HG02759 (cell line): ENCODE measurements around the gene FLOT1.

Experiments used
- ATAC-seq: cut with Tn5 transposase; IDR thresholded peaks from one replicate; pipeline ENCODE4 v1.9.1; 2021; ENCODE audit warnings: mild to moderate bottlenecking, moderate library complexity; ENCODE audit not compliant: unreplicated experiment

The FLOT1 gene

DNA sequence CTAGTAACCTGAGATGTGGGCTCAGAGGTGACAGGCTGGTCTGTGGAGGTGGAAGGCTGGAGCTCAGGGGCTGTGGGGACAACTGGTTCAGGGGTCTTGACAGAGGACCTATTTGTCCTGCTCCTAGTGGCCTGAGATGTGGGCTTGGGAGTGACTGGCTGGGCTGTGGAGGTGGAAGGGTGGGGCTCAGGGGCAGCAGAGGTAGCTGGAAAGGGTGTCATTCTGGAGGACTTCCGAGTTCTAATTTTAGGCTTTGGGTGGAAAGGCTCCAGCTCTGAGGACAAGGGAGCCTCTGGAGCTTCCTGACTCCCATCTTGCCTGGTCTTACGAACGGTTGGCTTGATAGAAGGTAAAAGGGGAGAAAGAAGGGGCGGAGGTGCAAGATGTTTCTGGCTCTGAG is 36.9 kb downstream of the FLOT1 start:
- ATAC-seq: no peak

DNA sequence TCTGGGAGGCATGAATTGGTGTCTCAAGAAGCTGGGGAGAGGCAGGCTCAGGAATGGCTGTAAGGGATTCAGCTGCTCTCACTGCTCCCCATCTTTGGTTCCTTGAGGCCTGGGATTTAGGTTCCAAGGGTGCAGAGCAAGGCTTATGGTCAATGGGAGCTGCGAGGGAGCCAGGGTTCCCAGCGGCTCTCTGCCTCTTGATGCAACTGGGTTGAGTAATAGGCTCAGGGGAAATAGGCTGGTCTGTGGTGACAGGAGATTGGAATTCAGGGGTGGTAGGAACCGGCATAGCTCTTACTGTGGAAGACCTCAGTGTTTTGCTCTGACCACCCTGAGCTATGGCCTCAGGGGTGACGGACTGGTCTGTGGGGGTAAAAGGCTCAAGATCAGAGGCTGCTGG is 38.7 kb downstream of the FLOT1 start:
- no peak for ATAC-seq

DNA sequence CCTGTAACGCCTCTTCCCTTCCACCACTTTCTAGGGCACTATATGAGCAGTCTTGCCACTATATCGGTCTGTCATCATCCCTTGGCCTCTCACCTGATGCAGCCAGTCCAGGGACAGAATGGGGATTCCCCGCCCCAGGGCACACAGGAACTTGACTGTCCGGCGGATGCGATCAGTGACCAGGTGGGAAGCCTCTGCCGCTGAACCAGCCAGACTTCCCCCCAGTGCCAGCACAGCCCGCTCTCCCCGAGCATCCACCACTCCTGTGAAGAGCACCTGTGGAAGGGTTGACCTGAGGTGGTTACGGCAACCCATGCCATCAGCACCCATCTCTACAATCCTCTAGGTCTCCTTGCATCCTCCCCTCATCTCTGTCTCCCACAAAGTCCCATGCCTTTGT is 39.5 kb downstream of the FLOT1 start:
- ATAC-seq: no peak

DNA sequence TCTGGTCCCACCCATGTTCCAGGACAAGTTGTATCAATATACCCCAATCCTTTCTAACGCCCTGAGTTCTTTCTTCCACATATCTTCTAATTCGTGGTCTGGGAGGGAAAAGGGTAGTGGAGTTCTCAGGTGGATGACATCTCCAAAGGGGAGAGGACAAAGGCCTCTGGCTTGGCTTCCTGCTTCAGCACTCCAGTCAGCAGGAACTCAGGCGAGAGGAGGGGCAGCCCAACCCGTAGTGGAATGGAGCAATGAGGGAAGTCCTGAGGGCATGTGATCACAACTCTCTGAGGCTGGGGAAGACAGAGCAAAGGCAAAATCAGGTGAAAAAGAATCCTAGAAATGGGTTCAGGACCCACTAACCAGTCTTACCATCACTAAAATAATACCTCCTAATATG is 42.1 kb downstream of the FLOT1 start:
- no peak for ATAC-seq

DNA sequence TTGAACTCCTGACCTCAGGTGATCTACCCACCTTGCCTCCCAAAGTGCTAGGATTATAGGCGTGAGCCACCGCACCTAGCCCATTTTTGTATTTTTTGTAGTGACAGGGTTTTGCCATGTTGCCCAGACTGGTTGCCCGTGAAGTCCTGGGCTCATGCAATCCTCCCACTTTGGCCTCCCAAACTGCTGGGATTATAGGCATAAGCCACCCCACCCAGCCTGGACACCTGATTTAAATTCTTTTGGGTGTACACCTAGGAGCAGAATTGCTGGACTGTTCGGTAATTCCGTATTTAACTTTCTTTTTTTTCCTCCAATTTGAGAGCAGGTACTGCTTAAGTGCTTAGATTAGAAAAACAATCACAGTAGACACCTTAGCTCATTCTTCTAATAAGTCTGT is 46.1 kb downstream of the FLOT1 start:
- ATAC-seq: no peak

DNA sequence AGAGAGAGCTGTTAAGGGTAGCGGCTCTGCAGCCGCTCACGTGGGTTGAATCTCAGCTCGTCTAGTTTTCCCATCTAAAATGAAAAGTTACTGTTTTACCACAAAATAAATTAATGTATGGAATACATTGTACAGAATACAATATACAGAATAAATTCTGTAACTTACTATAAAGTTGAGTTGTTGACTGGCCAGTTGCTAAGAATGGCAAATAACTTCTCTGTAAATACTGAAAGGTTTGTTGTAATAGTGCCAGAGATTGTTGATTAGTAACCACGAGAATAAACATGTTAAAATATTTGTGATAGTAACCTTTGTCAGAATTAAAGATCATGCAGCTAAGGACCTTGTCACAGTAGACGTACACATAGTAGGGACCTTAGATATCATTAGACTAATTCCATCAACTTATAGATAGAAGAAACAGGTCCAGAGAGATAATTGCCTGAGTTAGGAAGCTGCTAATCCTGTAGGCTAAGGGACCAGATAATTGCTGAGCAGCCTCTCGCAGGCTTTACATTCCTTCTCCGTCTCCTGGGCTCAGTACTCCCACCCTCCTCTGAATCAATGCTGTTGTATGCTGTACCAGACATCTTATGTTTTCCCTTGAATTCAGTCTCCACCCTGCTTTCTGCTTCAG is 51.2 kb downstream of the FLOT1 start:
- ATAC-seq: no peak

DNA sequence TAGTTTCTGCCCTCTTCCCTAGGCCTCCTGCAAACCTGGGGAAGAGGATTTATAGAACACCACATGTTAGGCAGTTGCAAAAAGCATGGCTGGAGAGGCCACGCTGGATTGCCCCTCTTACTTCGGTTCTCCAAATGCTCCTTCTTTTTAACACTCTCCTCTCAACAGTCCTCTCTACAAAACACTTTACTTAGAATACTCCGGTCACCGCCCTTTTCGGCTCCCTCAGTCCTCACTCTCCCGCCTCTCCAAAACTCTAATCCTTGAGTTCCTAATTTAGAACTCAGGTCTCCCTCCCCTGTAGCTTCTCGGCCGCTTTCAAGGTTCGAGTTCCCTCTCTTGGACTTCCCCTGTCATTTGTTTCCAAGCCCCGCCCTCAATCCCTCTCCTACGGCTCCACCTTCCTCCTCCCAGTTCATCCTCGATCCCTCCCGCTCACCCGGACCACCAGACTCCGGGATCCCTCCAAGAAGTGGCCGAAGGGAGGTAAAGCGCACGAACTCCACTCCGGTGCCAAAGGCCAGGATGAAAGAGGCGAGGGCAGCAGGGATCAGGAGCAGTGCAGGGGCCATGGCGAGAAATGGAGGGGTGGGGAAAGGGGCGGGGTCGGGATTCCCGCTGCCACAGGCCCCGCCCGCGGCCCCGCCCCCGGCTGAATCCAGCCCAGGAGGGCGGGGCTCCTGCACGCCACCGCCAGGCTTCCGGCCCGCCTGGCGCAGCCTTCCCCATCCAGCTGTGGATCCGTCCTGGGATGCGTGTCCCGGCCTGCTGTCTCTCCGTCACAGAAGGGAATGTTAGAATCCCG is 51.9 kb downstream of the FLOT1 start, which contains the start of gene NRM:
Gene NRM (minus strand): TSS at position 582 of the 805 bp plus-strand sequence. CDS start 10 bp downstream, at position 572.
- ATAC-seq: peak; percentile 41

DNA sequence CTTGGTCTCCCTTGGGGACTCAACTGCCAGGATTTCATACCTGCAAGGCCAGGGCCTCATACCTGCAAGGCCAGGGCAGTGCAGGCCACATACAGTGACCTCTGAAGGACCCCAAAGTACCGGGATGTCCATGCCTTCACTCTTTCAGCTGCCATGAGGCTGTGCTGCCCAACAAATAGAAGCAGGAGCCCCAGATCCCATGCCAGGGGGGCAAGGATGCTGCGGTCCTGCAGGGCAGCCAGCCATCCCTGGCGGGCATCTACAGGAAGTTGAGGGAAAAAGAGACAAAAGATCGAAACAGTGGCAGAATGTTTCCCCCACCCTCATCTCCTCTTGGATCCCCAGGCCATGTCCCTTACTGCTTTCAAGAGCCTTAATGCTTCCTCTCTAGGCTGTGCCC is 52.5 kb downstream of the FLOT1 start:
- ATAC-seq: no peak

DNA sequence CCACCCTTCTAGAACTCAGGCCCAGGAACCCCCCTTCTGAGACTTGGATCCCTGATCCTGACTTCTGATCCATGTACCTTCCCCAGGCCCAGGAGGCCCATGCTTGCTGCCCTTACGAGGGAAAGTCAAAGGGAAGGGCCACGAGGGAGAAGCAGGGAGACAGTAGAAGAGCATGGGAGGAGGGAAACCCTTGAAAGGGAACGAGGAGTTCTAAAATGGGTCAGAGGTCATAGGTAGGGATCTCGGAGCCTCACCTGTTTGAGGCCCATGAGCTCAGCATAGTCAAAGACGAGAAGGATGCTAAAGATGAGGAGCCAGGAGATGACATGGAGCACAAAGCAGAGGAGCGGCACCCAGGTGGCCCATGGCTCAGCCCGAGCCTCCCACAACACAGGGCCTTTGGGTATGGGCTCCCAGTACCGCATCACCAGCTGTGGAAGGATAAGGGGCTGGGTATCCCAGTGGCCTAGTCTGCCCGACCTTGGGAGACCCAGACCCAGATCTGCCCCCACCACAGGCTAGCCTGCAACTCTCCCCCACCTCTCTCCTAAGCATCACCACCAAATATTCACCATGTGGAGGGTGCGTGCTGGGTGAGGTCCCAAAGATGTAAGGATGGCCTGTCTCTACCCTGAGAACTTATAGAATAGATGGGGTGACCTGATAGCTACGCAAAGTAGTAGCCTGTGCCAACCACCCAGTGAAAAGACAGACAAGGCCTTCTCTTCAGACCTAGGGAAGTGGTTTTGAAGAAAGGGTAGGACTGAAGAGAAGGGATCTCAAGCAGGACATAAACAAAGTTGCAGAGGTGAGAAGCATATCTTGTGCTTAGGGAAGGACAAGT is 53.2 kb downstream of the FLOT1 start:
- no peak for ATAC-seq

DNA sequence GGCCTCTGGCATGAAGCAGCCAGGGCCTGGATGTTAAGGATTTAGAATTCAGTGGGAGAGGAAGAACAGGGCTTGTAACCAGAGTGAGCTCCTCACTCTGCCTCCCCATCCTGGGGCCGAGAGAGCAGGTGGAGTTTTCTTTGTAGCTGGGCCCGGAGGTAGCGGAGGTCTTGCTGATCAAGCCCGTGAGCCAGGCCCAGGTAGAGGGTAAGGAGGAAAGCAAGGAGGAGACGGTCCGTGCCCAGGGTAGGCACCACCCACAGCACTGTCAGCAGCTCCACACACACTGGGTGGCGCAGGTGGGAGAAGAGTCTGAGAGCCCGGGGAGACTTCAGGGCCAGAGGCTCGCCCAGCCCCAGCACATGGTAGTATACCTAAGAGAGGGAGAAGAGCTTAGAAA is 53.9 kb downstream of the FLOT1 start:
- ATAC-seq: no peak

DNA sequence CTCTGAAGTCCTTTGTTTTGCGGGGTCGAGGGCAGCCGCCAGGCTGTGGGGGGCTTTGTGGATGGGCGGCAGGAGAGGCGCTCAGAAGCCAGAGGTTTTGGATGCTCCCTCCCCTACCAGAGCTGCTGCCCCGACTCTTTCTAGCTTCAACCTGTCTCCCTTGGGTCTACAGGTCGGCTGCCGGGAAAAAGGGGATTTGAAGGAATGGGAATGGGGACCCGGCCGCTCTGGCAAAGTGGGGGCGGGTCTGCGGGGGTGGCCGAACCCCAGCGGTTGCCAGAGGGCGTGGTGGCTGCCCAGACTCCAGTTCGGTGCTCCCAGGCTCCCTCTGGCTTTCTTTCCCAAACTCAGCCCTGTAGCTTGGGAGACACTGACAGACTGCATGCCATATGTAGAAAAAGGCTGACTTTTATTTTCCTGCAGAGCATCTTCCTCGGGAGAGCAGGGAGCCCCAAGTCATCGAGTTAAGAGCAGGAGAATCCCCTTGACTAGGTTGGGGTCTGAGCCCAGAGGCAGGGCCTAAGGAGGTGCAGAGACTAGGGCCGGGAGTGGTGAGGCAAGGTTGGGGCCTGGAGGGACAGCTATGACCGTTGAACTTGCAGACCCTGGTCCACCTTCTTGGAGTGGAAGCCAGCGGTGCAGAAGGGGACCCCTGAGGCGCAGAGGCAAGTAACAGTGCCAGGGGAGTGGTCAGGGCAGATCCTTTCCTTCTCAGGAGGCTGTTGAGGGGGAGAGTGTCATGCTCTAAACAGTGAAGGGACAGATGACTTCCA is 54.6 kb downstream of the FLOT1 start:
- ATAC-seq: no peak

DNA sequence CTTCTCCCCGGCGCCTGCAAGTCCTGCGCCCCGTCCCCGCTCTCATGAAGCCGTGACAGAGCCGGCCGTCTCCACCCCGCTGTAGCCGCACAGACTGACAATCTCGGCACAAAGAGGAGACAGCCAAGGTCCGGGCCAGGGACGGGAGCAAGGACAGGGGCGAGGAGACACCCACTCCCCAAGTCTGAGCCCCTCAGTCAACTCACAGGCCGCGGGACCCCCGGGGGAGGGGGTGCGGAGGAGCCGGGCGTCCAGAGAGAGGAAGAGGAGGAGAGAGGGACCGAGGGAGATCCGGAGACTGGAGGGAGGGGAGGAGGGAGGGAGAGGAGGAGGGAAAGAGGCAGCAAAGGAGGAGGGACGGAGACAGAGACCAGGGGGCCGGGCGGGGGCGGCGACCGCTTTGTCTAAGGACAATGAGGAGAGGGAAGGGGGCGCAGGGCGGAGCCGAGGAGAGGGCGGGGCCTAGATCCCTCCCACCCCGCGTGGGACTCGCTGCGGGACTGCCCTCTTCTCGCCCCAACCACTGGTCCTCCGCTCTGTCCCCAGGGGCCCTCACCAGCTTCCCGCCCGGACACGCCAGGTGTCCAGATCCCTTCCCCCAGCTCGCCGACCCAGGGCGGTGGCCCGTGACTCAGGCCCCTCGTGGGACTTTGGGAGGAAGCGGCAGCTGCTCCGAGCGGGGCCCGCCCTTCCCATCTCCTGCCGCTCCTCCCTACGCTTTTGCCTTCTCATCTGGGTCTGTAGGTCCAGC is 55.4 kb downstream of the FLOT1 start:
- ATAC-seq: peak; percentile 51

DNA sequence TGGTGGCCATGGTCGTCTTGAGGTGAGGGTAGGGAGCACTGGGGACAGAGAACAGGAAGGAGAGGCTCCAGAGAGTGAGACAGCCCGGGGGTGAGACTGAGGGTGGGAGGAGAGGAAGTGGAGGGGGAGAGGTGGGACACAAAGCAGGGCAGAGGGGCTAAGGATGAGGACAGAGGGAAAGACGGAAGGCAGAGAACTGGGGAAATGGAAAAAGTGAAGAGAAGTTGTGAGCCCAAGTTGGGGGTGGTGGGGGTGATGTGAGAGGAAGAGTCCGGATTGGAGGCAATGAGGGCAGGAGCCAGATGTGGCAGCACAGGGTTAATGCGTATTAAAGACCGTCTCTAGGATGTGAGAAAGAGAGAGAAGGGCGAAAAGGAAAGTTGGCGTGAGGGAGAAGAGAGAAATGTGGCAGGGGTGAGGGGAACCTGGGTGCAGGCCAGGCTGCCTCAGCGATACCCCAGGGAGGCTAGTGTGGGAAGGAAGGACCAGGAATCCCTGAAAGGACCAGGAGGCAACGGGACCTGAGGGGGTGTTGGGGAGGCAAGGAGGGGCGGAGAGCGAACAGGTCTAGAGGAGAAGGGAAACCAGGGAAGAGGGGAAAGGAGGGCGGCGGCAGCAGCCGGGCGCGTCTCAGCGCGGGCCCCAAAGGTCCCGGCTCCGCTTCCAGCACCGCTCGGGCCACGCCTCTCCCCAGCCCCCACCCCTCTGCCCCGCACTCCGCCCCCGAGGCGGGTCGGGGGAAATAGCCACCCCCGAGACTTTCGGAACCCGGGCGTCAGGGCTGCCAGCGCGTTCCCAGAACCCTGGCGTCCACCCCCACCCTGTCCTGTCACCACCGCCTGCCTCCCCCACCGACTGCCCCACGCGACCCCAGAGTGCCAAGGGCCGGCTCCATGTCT is 56.2 kb downstream of the FLOT1 start, which contains the start of gene PPP1R18:
Gene PPP1R18 (minus strand): TSS at position 637 of the 899 bp plus-strand sequence. CDS start 627 bp downstream, at position 10.
- ATAC-seq: peak; percentile 22

DNA sequence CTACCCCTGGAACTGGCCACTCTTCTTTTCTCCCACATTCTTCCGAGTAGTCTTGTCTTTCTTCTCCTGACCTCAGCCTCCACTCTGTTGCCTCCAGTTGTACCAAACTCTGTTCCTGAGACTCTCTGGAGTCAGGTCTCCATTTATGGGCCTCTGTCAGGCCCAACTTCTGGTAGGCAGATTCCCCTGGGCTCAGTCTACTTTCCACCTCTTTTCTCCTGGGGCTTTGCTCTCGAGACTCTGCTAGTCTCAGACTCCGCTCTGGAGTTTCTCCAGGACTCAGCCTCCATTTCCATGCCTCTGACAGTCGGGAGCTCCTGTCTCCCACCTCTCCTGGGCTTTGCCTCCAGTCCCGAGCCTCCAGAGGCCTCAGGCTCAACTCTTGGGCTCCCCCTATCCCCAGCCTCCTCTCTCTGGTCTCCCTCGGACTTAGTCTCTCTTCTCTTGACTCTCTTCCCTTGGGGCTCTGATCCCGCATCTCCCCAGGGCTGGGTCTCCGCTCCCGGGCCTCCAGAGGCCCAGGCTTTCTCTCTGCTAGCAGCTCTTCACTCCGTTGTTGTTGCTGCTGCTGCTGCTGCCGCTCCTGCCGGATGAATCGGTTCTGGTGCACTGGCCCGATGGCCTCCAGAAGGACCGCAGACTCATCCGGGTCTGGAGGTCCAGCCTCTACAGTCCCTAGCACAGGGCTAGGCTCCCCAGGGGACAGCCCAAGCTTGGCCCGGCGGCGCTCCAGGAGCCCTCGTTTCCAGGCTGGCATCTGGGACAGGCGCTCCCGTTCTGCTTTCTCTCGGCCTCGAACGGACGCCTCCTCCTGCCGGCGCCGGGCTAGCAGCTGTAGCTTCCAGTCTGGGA is 57.1 kb downstream of the FLOT1 start:
- no peak for ATAC-seq

DNA sequence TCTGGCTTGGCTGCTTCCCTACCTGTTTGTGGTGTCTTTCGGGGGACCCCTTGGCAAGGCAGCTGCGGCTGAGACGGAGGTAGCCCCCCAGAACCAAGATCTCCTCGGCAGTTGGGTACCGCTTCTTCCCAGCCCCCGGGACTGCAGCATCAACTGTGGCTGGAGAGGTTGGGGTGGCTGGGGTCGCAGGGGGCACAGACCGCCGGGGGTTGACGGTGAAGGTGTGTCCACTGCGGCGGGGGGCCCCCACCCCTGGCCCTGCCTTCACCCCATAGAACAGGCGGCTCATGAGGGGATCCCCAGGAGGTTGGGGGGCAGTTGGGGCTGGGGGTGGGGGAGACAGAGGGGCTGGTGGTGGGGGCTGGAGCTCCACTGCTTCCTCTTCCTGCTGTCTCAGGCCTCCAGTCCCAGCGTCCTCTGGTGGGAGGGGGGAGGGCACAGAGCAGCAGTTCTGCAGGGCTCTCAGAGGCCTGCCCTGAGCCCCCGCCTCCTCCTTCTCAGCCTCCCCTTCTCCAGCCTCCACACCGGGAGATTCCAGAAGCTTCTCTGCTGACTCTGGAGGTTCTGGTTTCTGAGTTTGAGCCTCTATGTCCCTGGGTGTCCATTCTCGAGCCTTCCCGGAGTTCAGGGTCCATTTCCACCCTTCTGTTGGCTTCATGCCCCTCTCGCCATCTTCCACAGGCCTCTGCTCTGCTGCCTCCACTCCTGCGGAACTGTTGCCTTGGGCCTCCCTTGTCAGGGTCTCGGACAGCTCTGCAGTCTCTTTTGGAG is 57.9 kb downstream of the FLOT1 start:
- ATAC-seq: no peak

DNA sequence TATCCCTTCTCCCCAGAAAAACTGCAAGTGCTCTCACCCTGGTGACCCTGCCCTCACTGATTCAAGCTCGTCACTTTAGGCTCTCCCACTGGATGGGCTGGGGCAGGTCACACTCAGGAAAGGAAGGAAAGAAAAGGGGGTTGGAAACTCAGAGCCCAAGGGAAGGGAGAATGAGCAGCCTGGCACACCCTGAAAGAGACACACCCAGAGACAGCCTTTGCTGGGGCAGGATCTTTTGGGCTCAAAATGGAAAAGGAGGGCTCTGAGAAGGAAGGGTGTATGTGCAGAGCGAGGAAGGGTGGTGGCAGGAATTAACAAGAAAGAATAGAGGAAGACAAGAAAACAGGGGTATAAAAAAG is 58.5 kb downstream of the FLOT1 start:
- ATAC-seq: no peak
